MM.1S (cell line): ENCODE measurements around the gene GLUL.

Experiments used
- EZH2 ChIP-seq: fragments of 300-600 bp; sonication (generic); optimal IDR thresholded peaks from 2 replicates; pipeline ENCODE3; 2017; ENCODE audit warnings: low read depth, mild to moderate bottlenecking, antibody characterized with exemption, low read length, mixed read lengths
- EZH2phosphoT487 ChIP-seq: fragments of 300-600 bp; sonication (generic); IDR thresholded peaks from 2 replicates; pipeline ENCODE4 v1.6.1; 2018; ENCODE audit warnings: antibody characterized with exemption, low read length
- TF ChIP-seq, protein P1 (sequence below): fragments of 300-600 bp; sonication (generic); IDR thresholded peaks from 2 replicates; pipeline ENCODE4 v1.5.1; 2016; ENCODE audit warnings: antibody characterized with exemption, low read length, mixed read lengths

DNA sequence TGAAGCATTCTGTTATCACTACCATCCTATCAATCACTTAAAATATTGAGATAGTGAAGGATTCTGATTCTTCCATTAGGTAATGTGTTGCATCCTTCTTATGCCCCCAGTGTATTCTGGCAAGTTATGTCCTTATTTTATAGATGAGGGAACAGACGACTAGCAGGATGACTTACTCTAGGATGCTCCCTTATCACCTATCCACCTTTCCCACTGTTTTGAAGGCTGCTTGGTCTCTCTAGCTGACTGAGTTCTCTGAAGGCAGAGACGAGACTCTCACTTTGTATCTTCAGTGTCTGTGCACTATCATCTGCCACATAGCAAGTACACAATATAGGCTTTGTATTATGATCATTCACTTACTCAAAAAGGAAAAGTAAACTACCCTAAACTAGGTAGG lies 4.0 kb downstream of the GLUL start:
- TF ChIP-seq, protein P1, sequence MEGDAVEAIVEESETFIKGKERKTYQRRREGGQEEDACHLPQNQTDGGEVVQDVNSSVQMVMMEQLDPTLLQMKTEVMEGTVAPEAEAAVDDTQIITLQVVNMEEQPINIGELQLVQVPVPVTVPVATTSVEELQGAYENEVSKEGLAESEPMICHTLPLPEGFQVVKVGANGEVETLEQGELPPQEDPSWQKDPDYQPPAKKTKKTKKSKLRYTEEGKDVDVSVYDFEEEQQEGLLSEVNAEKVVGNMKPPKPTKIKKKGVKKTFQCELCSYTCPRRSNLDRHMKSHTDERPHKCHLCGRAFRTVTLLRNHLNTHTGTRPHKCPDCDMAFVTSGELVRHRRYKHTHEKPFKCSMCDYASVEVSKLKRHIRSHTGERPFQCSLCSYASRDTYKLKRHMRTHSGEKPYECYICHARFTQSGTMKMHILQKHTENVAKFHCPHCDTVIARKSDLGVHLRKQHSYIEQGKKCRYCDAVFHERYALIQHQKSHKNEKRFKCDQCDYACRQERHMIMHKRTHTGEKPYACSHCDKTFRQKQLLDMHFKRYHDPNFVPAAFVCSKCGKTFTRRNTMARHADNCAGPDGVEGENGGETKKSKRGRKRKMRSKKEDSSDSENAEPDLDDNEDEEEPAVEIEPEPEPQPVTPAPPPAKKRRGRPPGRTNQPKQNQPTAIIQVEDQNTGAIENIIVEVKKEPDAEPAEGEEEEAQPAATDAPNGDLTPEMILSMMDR = no peak
- no peak for TF ChIP-seq EZH2
- TF ChIP-seq EZH2phosphoT487 = no peak
